ENCODE measurements around the gene NAT14. TPM values are rescaled to one million over a fixed set of nuclear protein-coding genes. Genes with fewer than 3 reads are reported as not detected.
A peak's percentile ranks its signal among the peaks of the same experiment; 100 is the strongest.

The NAT14 gene
- total RNA-seq, 1 donor from 2014 or later, result 14.7 TPM

DNA sequence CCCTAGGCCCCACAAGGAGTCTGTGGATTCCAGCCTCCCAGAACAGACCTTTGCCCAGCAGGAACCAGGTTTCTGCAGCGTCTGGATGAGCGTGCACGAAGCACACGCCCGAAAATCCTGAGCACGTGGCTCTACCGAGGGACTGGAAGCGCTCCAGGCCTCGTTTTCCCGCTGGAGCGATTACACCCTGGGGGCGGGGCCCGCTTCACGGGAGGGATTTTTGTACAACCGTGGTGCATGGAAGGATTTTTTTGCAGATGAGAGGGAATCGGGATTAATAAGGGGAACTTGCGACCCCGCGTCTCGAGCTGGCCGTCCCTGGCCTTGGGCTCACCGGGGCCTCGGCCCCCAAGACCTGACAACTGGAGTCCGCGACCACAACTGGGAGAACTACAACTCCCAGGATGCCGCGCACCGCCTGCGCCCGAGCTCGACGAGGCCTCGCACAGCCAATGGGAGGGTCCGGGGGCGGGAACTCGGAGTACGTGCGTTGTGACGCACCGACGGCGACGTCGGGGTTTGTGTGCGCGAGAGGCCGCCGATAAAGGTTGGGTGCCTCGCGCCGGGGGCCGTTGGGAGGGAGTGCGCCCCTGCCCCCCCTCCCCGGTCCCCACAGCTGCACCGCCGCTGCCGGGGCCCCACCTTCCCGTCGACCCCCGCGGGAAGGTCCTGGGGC, 8.8 kb upstream of the NAT14 start, which contains the start of gene ZNF628:
Gene ZNF628, plus strand, starts transcription at position 518 of the 676 bp plus-strand sequence. CDS start 3,294 bp downstream, outside the sequence.
- Histone ChIP-seq H3K27me3 (no peaks in the 10 kb centered on the region), H3K36me3 (no peaks in the 10 kb centered on the region), H3K9me3 (no peaks in the 10 kb centered on the region), H3K4me1 (peaks cover 11% of the 10 kb centered on the region), H3K27ac (peak within 1 kb of the TSS; percentile 91), H3K4me3 (peak within 1 kb of the TSS; percentile 69)
- intact Hi-C loops (cut with DNase I), result no loop called here
- DNase-seq (peak; percentile 100), ATAC-seq (peak; percentile 97)
- TF ChIP-seq, protein P1, sequence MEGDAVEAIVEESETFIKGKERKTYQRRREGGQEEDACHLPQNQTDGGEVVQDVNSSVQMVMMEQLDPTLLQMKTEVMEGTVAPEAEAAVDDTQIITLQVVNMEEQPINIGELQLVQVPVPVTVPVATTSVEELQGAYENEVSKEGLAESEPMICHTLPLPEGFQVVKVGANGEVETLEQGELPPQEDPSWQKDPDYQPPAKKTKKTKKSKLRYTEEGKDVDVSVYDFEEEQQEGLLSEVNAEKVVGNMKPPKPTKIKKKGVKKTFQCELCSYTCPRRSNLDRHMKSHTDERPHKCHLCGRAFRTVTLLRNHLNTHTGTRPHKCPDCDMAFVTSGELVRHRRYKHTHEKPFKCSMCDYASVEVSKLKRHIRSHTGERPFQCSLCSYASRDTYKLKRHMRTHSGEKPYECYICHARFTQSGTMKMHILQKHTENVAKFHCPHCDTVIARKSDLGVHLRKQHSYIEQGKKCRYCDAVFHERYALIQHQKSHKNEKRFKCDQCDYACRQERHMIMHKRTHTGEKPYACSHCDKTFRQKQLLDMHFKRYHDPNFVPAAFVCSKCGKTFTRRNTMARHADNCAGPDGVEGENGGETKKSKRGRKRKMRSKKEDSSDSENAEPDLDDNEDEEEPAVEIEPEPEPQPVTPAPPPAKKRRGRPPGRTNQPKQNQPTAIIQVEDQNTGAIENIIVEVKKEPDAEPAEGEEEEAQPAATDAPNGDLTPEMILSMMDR (IDR thresholded peaks at IDR 0.05), result no peak

DNA sequence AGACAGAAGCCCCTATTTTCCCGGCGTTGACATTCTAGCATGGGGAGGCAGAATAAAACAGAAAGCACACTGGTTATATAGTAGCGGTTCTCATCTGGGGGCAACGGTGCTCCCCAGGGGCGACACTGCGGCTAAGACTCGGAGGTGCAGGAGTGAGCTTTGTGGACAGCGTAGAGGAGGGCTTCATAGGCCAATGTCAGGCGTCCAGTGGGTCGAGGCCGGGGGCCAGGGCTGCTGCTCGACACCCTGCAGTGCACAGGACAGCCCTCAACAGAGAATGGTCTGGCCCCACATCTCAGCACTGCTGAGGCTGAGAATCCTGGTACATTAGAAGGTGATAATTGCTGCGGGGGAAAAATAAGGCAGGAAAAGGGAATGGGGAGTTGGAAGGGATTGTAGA, 7.1 kb upstream of the NAT14 start:
- peak overlapping the region; percentile 69 for H3K4me3 ChIP-seq

DNA sequence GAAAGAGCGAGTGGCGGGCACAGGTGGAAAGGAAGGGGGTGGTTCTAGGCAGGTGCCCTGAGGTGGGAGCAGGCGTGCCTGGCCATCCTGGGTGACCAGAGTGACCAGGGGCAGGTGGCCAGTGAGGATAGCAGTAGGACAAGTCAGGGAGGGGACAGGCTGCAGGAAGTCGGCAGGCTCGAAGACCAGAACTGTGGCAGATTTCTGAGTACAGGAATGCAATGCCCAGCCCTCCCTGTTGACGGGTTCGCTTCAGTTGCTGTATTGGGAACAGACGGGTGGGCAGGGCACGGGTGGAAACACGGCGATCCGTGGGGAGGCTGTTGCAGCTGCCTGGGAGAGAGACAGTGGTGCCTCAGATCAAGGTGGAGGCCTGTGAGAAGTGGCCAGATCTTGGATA, 6.6 kb upstream of the NAT14 start:
- TF ChIP-seq, protein P1 (IDR thresholded peaks at IDR 0.05), result no peak
- H3K27me3 ChIP-seq, result no peaks in the 10 kb centered on the region
- H3K27ac ChIP-seq, result no peak overlapping the region
- peaks cover 5% of the 10 kb centered on the region for H3K36me3 ChIP-seq
- no peak for ATAC-seq
- H3K9me3 ChIP-seq, result no peaks in the 10 kb centered on the region
- intact Hi-C loops (cut with DNase I), result no loop called here
- no peak overlapping the region for H3K4me3 ChIP-seq
- peaks cover 11% of the 10 kb centered on the region for H3K4me1 ChIP-seq
- DNase-seq, result no peak

More for the DNA sequence above, 7.1 kb upstream of the NAT14 start:
- TF ChIP-seq, protein P1 (IDR thresholded peaks at IDR 0.05), result no peak
- ATAC-seq, result no peak
- Histone ChIP-seq H3K36me3 (peaks cover 5% of the 10 kb centered on the region), H3K4me1 (peaks cover 11% of the 10 kb centered on the region), H3K27me3 (no peaks in the 10 kb centered on the region), H3K9me3 (no peaks in the 10 kb centered on the region), H3K27ac (no peak overlapping the region)
- intact Hi-C loops (cut with DNase I), result no loop called here
- no peak for DNase-seq

DNA sequence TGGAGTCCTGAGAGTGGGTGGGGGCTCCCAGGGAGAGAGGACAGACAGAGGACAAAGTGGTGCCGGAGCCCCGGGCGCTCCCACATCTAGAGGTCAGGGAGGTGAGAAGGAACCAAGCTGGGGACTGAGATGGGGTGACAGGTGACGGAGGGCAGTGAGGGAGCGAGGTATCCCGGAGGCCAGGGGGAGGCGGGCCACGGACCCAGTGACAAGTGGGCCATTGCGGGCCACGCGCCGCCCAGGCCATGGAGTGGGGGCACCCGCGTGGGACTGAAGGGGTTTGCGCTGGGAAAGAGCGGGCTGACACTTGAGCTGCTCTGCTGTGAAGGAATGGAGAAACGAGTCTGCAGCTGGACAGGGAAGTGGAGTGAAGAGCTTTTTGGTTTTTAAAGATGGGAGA, 5.9 kb upstream of the NAT14 start:
- TF ChIP-seq, protein P1 (IDR thresholded peaks at IDR 0.05), result no peak
- intact Hi-C loops (cut with DNase I), result no loop called here
- H3K27ac ChIP-seq, result no peak overlapping the region
- peaks cover 5% of the 10 kb centered on the region for H3K36me3 ChIP-seq
- no peaks in the 10 kb centered on the region for H3K9me3 ChIP-seq
- H3K4me3 ChIP-seq, result no peak overlapping the region
- ATAC-seq, result no peak
- peaks cover 13% of the 10 kb centered on the region for H3K4me1 ChIP-seq
- no peaks in the 10 kb centered on the region for H3K27me3 ChIP-seq
- DNase-seq, result no peak

DNA sequence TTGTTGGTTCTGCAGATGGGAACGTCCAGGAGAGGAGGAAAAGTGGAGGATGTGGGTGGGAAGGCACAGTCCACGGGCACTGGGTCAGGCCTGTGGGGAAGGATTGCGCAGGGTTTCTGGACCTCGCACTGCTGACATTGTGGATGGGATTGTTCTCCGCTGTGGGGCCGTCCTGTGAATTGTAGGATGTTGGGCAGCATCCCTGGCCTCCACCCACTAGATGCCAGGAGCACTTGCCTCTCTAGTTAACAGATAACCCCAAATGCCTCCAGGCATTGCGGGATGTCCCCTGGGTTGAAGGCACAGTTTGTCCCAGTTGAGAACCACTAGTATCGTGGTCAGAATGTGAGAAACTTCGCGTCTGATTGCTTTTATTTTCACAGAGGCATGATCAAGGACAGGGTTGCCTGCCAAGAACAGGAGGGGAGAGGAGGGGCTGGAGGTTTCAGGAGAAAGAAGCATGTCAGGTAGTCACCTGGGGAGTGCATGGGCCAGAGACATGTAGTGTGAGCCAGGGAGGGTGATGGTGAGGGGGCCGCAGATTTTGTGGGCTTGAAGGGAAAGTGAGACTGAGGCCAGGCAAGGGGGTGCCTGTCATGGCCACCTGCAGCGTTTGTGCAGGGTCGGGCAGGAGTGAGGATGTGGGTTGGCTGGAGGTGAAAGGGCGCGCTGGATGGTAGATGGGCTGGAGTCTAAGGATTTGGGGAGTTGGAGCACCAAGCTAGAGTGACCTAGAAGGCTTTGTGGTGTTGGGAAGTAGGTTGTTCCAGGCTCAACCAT, 5.3 kb upstream of the NAT14 start:
- Histone ChIP-seq H3K9me3 (no peaks in the 10 kb centered on the region), H3K27ac (no peak overlapping the region), H3K4me1 (peaks cover 19% of the 10 kb centered on the region), H3K4me3 (no peak overlapping the region), H3K36me3 (peaks cover 5% of the 10 kb centered on the region), H3K27me3 (no peaks in the 10 kb centered on the region)
- TF ChIP-seq, protein P1 (IDR thresholded peaks at IDR 0.05), result no peak
- no peak for ATAC-seq
- intact Hi-C loops (cut with DNase I), result no loop called here
- DNase-seq, result no peak

Data from upper lobe of right lung (tissue), 1 donor.